Epithelial cell of esophagus (primary cell): Measurements from ENCODE around the gene KAZN.

Experiments used
- DNase-seq: peaks from one replicate; pipeline ENCODE4 v3.0.0; 2010; ENCODE audit warnings: low read depth
- H3K4me3 ChIP-seq: 2 replicates; pipeline ENCODE4 v1.5.1; 2011; ENCODE audit warnings: mild to moderate bottlenecking, low read length, control low read depth
- TF ChIP-seq, protein P1 (sequence below): IDR thresholded peaks from 2 replicates; pipeline ENCODE4 v1.5.1; 2011; ENCODE audit warnings: low read depth, mild to moderate bottlenecking, low read length, control low read depth, inconsistent platforms; ENCODE audit not compliant: insufficient read depth; ENCODE audit errors: missing control alignments

KAZN gene

DNA sequence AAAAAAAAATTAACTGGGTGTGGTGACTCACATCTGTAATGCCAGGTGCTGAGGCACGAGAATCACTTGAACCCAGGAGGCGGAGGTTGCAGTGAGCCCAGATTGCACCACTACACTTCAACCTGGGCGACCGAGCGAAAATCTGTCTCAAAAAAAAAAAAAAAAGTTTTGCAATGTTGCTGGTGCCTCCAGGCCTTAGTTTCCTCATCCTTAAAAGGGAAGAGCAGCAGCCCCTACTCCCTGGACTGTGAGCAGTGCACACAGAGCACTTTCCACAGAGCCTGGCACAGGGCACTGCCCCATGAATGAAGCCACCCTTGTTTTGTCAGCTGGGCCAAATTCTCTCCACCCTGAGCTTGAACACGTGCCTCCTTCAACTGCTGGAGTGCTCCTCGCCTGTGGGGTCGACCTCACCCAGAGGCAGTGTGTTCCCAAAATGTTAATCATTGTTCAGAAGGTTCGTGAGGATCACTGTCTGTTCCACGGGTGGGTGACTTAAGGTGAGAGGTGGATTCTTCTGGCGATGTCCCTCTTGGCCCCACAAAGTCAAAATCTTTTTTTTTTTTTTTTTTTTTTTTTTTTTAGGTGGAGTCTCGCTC is 402.9 kb downstream of the KAZN start:
- H3K4me3 ChIP-seq = no peak overlapping the region
- DNase-seq = no peak
- TF ChIP-seq, protein P1, sequence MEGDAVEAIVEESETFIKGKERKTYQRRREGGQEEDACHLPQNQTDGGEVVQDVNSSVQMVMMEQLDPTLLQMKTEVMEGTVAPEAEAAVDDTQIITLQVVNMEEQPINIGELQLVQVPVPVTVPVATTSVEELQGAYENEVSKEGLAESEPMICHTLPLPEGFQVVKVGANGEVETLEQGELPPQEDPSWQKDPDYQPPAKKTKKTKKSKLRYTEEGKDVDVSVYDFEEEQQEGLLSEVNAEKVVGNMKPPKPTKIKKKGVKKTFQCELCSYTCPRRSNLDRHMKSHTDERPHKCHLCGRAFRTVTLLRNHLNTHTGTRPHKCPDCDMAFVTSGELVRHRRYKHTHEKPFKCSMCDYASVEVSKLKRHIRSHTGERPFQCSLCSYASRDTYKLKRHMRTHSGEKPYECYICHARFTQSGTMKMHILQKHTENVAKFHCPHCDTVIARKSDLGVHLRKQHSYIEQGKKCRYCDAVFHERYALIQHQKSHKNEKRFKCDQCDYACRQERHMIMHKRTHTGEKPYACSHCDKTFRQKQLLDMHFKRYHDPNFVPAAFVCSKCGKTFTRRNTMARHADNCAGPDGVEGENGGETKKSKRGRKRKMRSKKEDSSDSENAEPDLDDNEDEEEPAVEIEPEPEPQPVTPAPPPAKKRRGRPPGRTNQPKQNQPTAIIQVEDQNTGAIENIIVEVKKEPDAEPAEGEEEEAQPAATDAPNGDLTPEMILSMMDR = no peak

GRCh38 chr1:15002325-15002724 is 403.8 kb downstream of the KAZN start:
- TF ChIP-seq, protein P1 = no peak
- no peak for DNase-seq
- no peak overlapping the region for H3K4me3 ChIP-seq

DNA sequence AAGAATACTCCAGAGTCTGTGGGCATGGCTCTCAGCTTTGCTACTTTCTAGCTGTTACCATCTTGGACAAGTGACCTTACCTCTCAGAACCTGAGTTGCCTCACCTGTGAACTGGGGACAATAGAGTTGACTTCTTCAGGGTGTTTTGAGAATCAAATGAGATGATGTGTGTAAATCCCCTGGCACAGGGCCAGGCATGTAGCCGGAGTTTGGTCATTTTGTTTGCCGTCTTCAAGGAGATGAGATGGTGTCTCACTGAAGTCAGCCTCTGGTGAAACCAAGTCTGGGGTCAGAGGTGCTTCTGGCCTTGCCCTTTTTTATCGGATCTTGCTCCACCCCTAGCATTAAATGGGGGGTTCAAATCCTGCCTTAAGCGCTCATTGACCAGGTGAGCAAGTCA is 405.9 kb downstream of the KAZN start:
- no peak overlapping the region for H3K4me3 ChIP-seq
- TF ChIP-seq, protein P1 = no peak
- peak; percentile 48 for DNase-seq

DNA sequence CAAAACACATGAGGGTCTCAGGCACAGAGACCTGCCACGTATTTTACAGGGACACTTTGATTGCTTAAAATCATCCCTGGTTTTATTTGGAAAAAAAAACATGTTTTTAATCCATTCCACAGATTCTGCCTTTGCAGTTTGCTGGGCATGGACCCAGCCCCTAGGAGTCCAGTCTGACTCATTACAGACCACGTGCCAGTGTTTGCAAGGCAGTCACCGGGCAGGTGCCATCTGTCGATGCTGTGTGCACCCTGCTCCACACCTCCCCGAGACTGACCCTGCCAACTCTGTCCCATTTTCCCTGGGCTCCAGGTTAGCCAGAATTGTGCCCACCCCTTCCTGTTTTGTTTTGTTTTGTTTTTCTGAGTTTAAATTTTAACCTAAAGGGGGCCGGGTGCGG is 406.6 kb downstream of the KAZN start:
- TF ChIP-seq, protein P1 = no peak
- no peak overlapping the region for H3K4me3 ChIP-seq
- DNase-seq = no peak

DNA sequence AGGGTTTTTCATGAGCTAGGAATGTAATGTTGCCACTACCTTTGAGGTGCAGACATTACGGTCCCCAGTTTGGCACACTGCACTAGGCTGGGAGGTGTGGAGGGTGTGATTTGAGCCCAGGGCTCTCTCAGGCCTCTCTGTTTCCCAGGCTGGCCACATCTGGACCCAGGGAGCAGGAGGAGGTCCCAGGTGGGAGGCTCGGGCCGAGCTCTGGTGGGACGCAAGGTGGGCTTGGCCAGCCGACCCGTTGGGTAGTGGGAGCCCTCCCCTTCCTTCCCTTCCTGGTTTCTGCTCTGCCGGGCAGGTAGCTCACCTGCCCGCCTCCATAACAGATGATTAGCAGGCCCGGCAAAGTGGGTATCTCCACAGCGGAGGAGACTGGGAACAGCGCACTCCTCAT is 408.9 kb downstream of the KAZN start:
- no peak for DNase-seq
- TF ChIP-seq, protein P1 = no peak
- H3K4me3 ChIP-seq = no peak overlapping the region

DNA sequence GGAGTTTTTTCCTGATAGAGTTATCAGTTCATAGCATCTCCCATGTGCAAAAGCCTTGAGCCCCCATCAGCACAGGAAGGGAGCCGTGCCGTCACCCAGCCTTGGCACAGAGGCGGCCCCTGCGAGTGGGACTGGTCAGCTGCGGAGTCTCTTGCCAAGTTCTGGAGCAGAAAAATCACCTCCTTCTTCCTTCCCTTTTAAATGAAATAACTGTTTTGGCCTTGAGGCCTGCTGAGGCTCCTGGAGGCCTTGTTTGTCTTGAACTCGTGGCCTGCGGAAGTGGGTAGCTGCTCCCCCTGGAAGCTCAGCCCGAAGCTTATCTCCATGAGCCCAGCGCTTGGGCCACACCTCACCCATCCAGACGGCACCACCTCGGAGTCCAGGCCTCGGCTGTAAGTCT is 409.4 kb downstream of the KAZN start:
- H3K4me3 ChIP-seq = no peak overlapping the region
- no peak for DNase-seq
- TF ChIP-seq, protein P1 = no peak
